ENCODE results near the gene RFX1. TPM values are rescaled to one million over a fixed set of nuclear protein-coding genes. Genes with fewer than 3 reads are reported as not detected.
"Not testable (repeated sequence)": the region's sequence is repeated elsewhere in the genome, so short reads cannot be mapped to it uniquely, and the experiment has no call there.

Gene RFX1
- polyA plus RNA-seq, 1 donor (not counting 4 experiments of a cell fraction or from before 2014, with no cell fraction given), result 0.45 TPM

DNA sequence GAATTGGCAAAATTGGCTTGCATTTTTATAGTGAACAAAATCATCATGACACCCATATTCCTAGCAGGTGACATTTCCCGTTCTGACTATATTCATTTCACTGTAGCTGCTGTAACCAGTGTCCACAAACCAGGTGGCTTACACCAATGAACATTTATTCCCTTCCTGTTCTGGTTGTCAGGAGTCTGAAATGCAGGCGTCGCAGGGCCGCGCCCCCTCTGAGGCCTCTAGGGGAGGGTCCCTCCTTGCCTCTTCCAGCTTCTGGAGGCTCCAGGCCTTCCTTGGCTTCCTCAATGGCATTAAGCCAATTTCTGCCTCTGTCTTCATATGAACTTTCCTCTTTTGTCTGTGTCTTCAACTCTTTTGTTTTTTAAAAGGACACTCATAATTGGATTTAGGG is 15.4 kb upstream of the RFX1 start:
- FAIRE-seq (no peak), DNase-seq (ENCODE audit: low read depth, low spot score) (no peak)
- Histone ChIP-seq H3K4me2 (ENCODE audit: control insufficient read depth, extremely low read depth, insufficient read depth, low read depth, low read length) (no peak overlapping the region), H3K36me3 (ENCODE audit: control insufficient read depth in 2 of 2, extremely low read depth in 1 of 2, insufficient read depth in 2 of 2, low read length in 2 of 2) (no peaks in the 10 kb centered on the region), H3K79me2 (ENCODE audit: control insufficient read depth, insufficient read depth, low read length) (no peaks in the 10 kb centered on the region), H3K27ac (ENCODE audit: control insufficient read depth, insufficient read depth, low read length) (no peak overlapping the region), H4K20me1 (ENCODE audit: control insufficient read depth, extremely low read depth, insufficient read depth, low read length) (no peaks in the 10 kb centered on the region), H2AFZ (ENCODE audit: control insufficient read depth, low read length) (no peak overlapping the region), H3K9me1 (ENCODE audit: control insufficient read depth, extremely low read depth, insufficient read depth, low read length) (no peaks in the 10 kb centered on the region), H3K9ac (ENCODE audit: control insufficient read depth, extremely low read depth, insufficient read depth, low read length) (no peak overlapping the region), H3K4me3 (ENCODE audit: control insufficient read depth in 2 of 3, extremely low read depth in 1 of 3, insufficient read depth in 2 of 3, low read depth in 1 of 3, low read length in 3 of 3) (no peak overlapping the region), H3K4me1 (ENCODE audit: control insufficient read depth, extremely low read depth, insufficient read depth, low read length) (peaks cover 4% of the 10 kb centered on the region), H3K9me3 (ENCODE audit: control insufficient read depth, low read depth, low read length) (no peaks in the 10 kb centered on the region), H3K27me3 (ENCODE audit: control insufficient read depth, extremely low read depth, insufficient read depth, low read length) (no peaks in the 10 kb centered on the region)
- dilution Hi-C loops (cut with MboI; ENCODE audit: extremely low pct_ligation_motif_present, low sequenced_read_pairs), result no loop called here
- TF ChIP-seq, protein P1, sequence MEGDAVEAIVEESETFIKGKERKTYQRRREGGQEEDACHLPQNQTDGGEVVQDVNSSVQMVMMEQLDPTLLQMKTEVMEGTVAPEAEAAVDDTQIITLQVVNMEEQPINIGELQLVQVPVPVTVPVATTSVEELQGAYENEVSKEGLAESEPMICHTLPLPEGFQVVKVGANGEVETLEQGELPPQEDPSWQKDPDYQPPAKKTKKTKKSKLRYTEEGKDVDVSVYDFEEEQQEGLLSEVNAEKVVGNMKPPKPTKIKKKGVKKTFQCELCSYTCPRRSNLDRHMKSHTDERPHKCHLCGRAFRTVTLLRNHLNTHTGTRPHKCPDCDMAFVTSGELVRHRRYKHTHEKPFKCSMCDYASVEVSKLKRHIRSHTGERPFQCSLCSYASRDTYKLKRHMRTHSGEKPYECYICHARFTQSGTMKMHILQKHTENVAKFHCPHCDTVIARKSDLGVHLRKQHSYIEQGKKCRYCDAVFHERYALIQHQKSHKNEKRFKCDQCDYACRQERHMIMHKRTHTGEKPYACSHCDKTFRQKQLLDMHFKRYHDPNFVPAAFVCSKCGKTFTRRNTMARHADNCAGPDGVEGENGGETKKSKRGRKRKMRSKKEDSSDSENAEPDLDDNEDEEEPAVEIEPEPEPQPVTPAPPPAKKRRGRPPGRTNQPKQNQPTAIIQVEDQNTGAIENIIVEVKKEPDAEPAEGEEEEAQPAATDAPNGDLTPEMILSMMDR (optimal IDR thresholded peaks at IDR 0.05 in 1 of 3, IDR thresholded peaks at IDR 0.05 in 1 of 3, conservative IDR thresholded peaks at IDR 0.05 in 1 of 3; ENCODE audit: extremely low read depth in 1 of 3, insufficient read depth in 2 of 3, low read length in 3 of 3), result no peak
- no peak for TF ChIP-seq EZH2 (IDR thresholded peaks at IDR 0.05; ENCODE audit: low read length)

DNA sequence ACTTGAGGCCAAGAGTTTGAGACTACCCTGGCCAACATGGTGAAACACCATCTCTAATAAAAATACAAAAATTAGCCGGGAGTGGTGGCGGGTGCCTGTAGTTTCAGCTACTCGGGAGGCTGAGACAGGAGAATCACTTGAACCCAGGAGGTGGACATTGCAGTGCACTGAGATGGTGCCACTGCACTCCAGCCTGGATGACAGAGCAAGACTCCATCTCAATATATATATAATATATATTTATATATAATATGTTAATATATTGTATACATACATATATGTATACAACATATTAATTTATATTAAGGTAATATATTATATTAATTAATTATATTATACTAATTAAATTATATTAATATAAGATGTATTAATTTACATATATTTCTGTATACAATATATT is 13.6 kb upstream of the RFX1 start:
- H4K20me1 ChIP-seq (ENCODE audit: control insufficient read depth, extremely low read depth, insufficient read depth, low read length); H3K36me3 ChIP-seq (ENCODE audit: control insufficient read depth in 2 of 2, extremely low read depth in 1 of 2, insufficient read depth in 2 of 2, low read length in 2 of 2); H3K4me1 ChIP-seq (ENCODE audit: control insufficient read depth, extremely low read depth, insufficient read depth, low read length); H3K27ac ChIP-seq (ENCODE audit: control insufficient read depth, insufficient read depth, low read length); dilution Hi-C loops (cut with MboI; ENCODE audit: extremely low pct_ligation_motif_present, low sequenced_read_pairs); H3K27me3 ChIP-seq (ENCODE audit: control insufficient read depth, extremely low read depth, insufficient read depth, low read length); H3K4me3 ChIP-seq (ENCODE audit: control insufficient read depth in 2 of 3, extremely low read depth in 1 of 3, insufficient read depth in 2 of 3, low read depth in 1 of 3, low read length in 3 of 3); FAIRE-seq; H3K4me2 ChIP-seq (ENCODE audit: control insufficient read depth, extremely low read depth, insufficient read depth, low read depth, low read length); H3K9me1 ChIP-seq (ENCODE audit: control insufficient read depth, extremely low read depth, insufficient read depth, low read length); H3K9ac ChIP-seq (ENCODE audit: control insufficient read depth, extremely low read depth, insufficient read depth, low read length); H2AFZ ChIP-seq (ENCODE audit: control insufficient read depth, low read length); H3K9me3 ChIP-seq (ENCODE audit: control insufficient read depth, low read depth, low read length); DNase-seq (ENCODE audit: low read depth, low spot score); H3K79me2 ChIP-seq (ENCODE audit: control insufficient read depth, insufficient read depth, low read length): not testable (repeated sequence)

DNA sequence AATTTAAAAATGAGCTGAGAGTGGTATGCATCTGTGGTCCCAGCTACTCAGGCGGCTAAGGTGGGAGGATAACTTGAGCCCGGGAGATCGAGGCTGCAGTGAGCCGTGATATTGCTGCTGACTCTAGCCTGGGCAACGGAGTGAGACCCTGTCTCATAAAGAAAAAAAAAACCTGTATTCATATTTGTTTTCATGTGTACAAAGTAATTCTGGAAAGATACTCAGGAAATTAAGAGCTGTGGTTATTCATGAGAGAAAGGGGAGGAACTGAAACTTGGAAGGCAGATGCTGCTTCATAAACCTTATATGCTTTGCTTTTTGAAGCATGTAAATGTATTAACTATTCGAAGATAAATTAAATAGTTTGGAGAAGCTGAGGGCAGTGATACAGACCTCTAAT is 13.0 kb upstream of the RFX1 start:
- Histone ChIP-seq H4K20me1 (ENCODE audit: control insufficient read depth, extremely low read depth, insufficient read depth, low read length) (no peaks in the 10 kb centered on the region), H3K9ac (ENCODE audit: control insufficient read depth, extremely low read depth, insufficient read depth, low read length) (no peak overlapping the region), H3K4me2 (ENCODE audit: control insufficient read depth, extremely low read depth, insufficient read depth, low read depth, low read length) (no peak overlapping the region), H3K27ac (ENCODE audit: control insufficient read depth, insufficient read depth, low read length) (no peak overlapping the region), H3K79me2 (ENCODE audit: control insufficient read depth, insufficient read depth, low read length) (no peaks in the 10 kb centered on the region), H3K36me3 (ENCODE audit: control insufficient read depth in 2 of 2, extremely low read depth in 1 of 2, insufficient read depth in 2 of 2, low read length in 2 of 2) (no peaks in the 10 kb centered on the region), H3K4me1 (ENCODE audit: control insufficient read depth, extremely low read depth, insufficient read depth, low read length) (no peaks in the 10 kb centered on the region), H3K9me1 (ENCODE audit: control insufficient read depth, extremely low read depth, insufficient read depth, low read length) (no peaks in the 10 kb centered on the region), H2AFZ (ENCODE audit: control insufficient read depth, low read length) (no peak overlapping the region), H3K4me3 (ENCODE audit: control insufficient read depth in 2 of 3, extremely low read depth in 1 of 3, insufficient read depth in 2 of 3, low read depth in 1 of 3, low read length in 3 of 3) (no peak overlapping the region), H3K9me3 (ENCODE audit: control insufficient read depth, low read depth, low read length) (no peaks in the 10 kb centered on the region), H3K27me3 (ENCODE audit: control insufficient read depth, extremely low read depth, insufficient read depth, low read length) (no peaks in the 10 kb centered on the region)
- no peak for FAIRE-seq
- dilution Hi-C loops (cut with MboI; ENCODE audit: extremely low pct_ligation_motif_present, low sequenced_read_pairs), result no loop called here
- no peak for DNase-seq (ENCODE audit: low read depth, low spot score)
- TF ChIP-seq, protein P1 (optimal IDR thresholded peaks at IDR 0.05 in 1 of 3, IDR thresholded peaks at IDR 0.05 in 1 of 3, conservative IDR thresholded peaks at IDR 0.05 in 1 of 3; ENCODE audit: extremely low read depth in 1 of 3, insufficient read depth in 2 of 3, low read length in 3 of 3), result no peak
- no peak for TF ChIP-seq EZH2 (IDR thresholded peaks at IDR 0.05; ENCODE audit: low read length)
